HepG2 (cell line): Measurements from ENCODE around the gene NXN. TPM values are rescaled to one million over a fixed set of nuclear protein-coding genes. Genes with fewer than 3 reads are reported as not detected.
"Not testable (repeated sequence)": the region's sequence is repeated elsewhere in the genome, so short reads cannot be mapped to it uniquely, and the experiment has no call there.

Experiments used
- ATAC-seq: fragments of 200-7000 bp; cut with Tn5 transposase; 3 replicates; pipeline ENCODE4 v1.9.1; 2020; ENCODE audit warnings: mild to moderate bottlenecking, moderate library complexity
- BruUV-seq: library from RNA; stranded (reverse); fragments of 400-500 nt; replicated peaks from 2 replicates; lab custom pipeline; 2021; lab: Mats Ljungman, UMichigan
- CTCF ChIA-PET: fragments of 300-600 bp; formaldehyde crosslinking; extraction: SDS; loops from one replicate; lab custom pipeline; 2021; ENCODE audit warnings: low total read pairs, inconsistent platforms, low intra/inter-chr PET ratio; lab: Yijun Ruan, JAX
- POLR2A ChIA-PET: fragments of 350-600 bp; sonication (Branson Sonifier 250); formaldehyde crosslinking; loops from one replicate; lab custom pipeline; 2020; ENCODE audit warnings: antibody characterized with exemption, inconsistent platforms; lab: Yijun Ruan, JAX
- DNase-seq: peaks from one replicate; pipeline ENCODE4 v3.0.0-alpha.2; 2015; ENCODE audit warnings: low spot score
- FAIRE-seq: peaks from 3 replicates; lab custom pipeline; 2011; peaks lifted over from hg19 to GRCh38; lab: Jason Lieb, UNC
- H2AFZ ChIP-seq: one replicate; pipeline ENCODE4 v1.6.1; 2011; ENCODE audit warnings: low read length, inconsistent platforms
- H3K27ac ChIP-seq: fragments of 300-600 bp; 3 replicates; pipeline ENCODE4 v1.8.0; 2011; ENCODE audit warnings: mixed run types, mild to moderate bottlenecking, mixed read lengths, low read length, inconsistent platforms; ENCODE audit not compliant: insufficient read depth; ENCODE audit errors: extremely low read length
- H3K27me3 ChIP-seq, 2 experiments: fragments of 200-600 bp in 1 of 2; 2 replicates in 1 of 2; 3 replicates in 1 of 2; pipeline versions ENCODE4 v1.6.0 to v1.8.0; 2011; ENCODE audit warnings: low read length in 2 of 2, mild to moderate bottlenecking in 2 of 2, moderate library complexity in 2 of 2, inconsistent platforms in 1 of 2; ENCODE audit not compliant: insufficient read depth in 2 of 2, control insufficient read depth in 1 of 2
- H3K36me3 ChIP-seq, 2 experiments: fragments of 200-600 bp in 1 of 2; replicated peaks in 1 of 2; 2 replicates in 1 of 2; 3 replicates in 1 of 2; pipeline versions ENCODE4 v1.5.1 to v1.8.0; 2011; ENCODE audit warnings: low read length in 2 of 2, inconsistent platforms in 1 of 2; ENCODE audit not compliant: insufficient read depth in 2 of 2, control insufficient read depth in 1 of 2
- H3K4me1 ChIP-seq: 2 replicates; pipeline ENCODE4 v1.5.1; 2012; ENCODE audit warnings: low read length, inconsistent platforms; ENCODE audit not compliant: insufficient read depth
- H3K4me2 ChIP-seq: 2 replicates; pipeline ENCODE4 v1.6.0; 2011; ENCODE audit warnings: low read depth, low read length, inconsistent platforms
- H3K4me3 ChIP-seq, 3 experiments: fragments of 200-600 bp in 1 of 3; sonication (generic), shearing (Covaris generic) in 1 of 3; replicated peaks in 1 of 3; 2 replicates each; pipeline ENCODE4 v1.5.1; 2011 to 2016; ENCODE audit warnings: low read length in 3 of 3, inconsistent platforms in 2 of 3, low read depth in 2 of 3, mild to moderate bottlenecking in 2 of 3, control low read depth in 1 of 3, mixed read lengths in 1 of 3; ENCODE audit not compliant: insufficient read depth in 1 of 3
- H3K79me2 ChIP-seq: one replicate; pipeline ENCODE4 v1.6.1; 2011; ENCODE audit warnings: low read length, inconsistent platforms; ENCODE audit not compliant: insufficient read depth
- H3K9ac ChIP-seq: 2 replicates; pipeline ENCODE4 v1.6.0; 2011; ENCODE audit warnings: mild to moderate bottlenecking, low read depth, low read length, inconsistent platforms; ENCODE audit not compliant: insufficient read depth
- H3K9me3 ChIP-seq: 2 replicates; pipeline ENCODE4 v1.5.1; 2012; ENCODE audit warnings: mild to moderate bottlenecking, low read length
- H4K20me1 ChIP-seq: 2 replicates; pipeline ENCODE4 v1.6.0; 2011; ENCODE audit warnings: inconsistent platforms, mild to moderate bottlenecking, low read length, moderate library complexity; ENCODE audit not compliant: insufficient read depth
- JUN ChIP-seq: sonication (generic); formaldehyde crosslinking; IDR thresholded peaks from 2 replicates; pipeline ENCODE4 v1.4.0; 2020; ENCODE audit warnings: mild to moderate bottlenecking, missing genetic modification reagents
- LCORL ChIP-seq, 2 experiments: fragments of 450-650 bp in 1 of 2; sonication (generic) in 1 of 2; formaldehyde crosslinking in 1 of 2; IDR thresholded peaks; 2 replicates each; pipeline versions ENCODE4 v1.5.0 to v1.6.1; 2017 to 2020; ENCODE audit warnings: antibody characterized with exemption in 1 of 2, missing genetic modification reagents in 1 of 2
- MAFF ChIP-seq: IDR thresholded peaks from 2 replicates; pipeline ENCODE4 v1.6.1; 2011; ENCODE audit warnings: low read depth, low read length, improper control_type of control experiment
- MAFK ChIP-seq, 2 experiments: IDR thresholded peaks in 1 of 2; conservative IDR thresholded peaks in 1 of 2; 2 replicates each; pipeline ENCODE4 v1.6.1; 2011; ENCODE audit warnings: improper control_type of control experiment in 2 of 2, low read length in 2 of 2
- TAF1 ChIP-seq: sonication (generic); formaldehyde crosslinking; IDR thresholded peaks from 2 replicates; pipeline ENCODE4 v1.4.0; 2020; ENCODE audit warnings: missing genetic modification reagents
- ZFP37 ChIP-seq: sonication (generic); formaldehyde crosslinking; IDR thresholded peaks from 2 replicates; pipeline ENCODE4 v1.4.0; 2020; ENCODE audit warnings: missing genetic modification reagents, borderline replicate concordance
- ZNF253 ChIP-seq: sonication (generic); formaldehyde crosslinking; IDR thresholded peaks from 2 replicates; pipeline ENCODE4 v1.8.0; 2022; ENCODE audit warnings: mild to moderate bottlenecking, missing genetic modification reagents, borderline replicate concordance
- WGBS: methylation state at CpG from one replicate; pipeline ENCODE4 v1.1.6; 2017; ENCODE audit warnings: low lambda C conversion rate; 5-methylcytosine and 5-hydroxymethylcytosine counted together
- in situ Hi-C: cut with HindIII; loops from 2 replicates; pipeline ENCODE4 v1.10.0; 2017; ENCODE audit warnings: low pct_unique_long_range_greater_than_20kb; ENCODE audit not compliant: extremely low pct_ligation_motif_present
- intact Hi-C: fragments of 100-400 bp; cut with micrococcal nuclease; formaldehyde crosslinking; loops from one replicate; pipeline ENCODE4 v1.10.0; 2022; ENCODE audit not compliant: unreplicated experiment
- polyA plus RNA-seq, 8 experiments: library from polyadenylated mRNA; depleted of rRNA in 3 of 8; stranded (reverse) in 7 of 8; unstranded in 1 of 8; fragments of >200 nt; fragmentation: Illumina TruSeq in 4 of 8; extraction: Trizol in 4 of 8; gene quantifications; 2 replicates each; pipeline versions ENCODE4 v1.2.1 to v1.2.3, GENCODE V29; 2011 to 2016; ENCODE audit warnings: low read depth in 4 of 8, missing spikeins in 1 of 8, mixed read lengths in 1 of 8; ENCODE audit not compliant: insufficient read depth in 1 of 8
- total RNA-seq, 5 experiments: library from RNA; depleted of rRNA; stranded (reverse); fragments of >200 nt; fragmentation: Illumina TruSeq; extraction: Trizol; gene quantifications; 2 replicates each; pipeline ENCODE4 v1.2.3, GENCODE V29; 2016; ENCODE audit warnings: low read depth in 1 of 5
- TF ChIP-seq, protein P1 (sequence below): IDR thresholded peaks from 2 replicates; pipeline ENCODE4 v1.6.1; 2018; ENCODE audit warnings: missing genetic modification reagents, mild to moderate bottlenecking, missing compliant biosample characterization
- TF ChIP-seq, protein P2 (sequence below): sonication (generic); formaldehyde crosslinking; IDR thresholded peaks from 2 replicates; pipeline ENCODE4 v1.8.0; 2022; ENCODE audit warnings: mild to moderate bottlenecking, missing genetic modification reagents

Gene NXN
- total and polyA plus RNA-seq, 2 of the 13 experiments (the other 11 are each of a cell fraction or from before 2014, with no cell fraction given), result 22.2 to 24.3 TPM

DNA sequence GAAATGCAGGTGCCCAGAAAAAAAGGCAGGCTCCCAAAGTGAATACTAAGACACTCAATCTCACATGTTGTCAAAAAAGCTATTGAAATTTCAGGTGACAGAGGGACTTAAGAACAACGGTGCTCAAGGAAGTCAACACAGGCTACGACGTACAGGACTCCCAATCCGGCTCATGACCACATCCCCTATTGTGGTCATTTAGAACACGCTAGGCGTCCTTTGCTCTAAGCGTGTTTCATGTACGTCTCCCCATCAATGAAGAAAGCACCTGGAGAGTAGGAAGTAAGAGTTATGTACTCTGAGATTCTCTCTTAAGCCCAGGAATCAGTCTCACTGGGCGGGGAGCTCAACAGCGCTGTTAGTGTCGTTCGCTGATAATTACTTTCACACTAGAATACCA, 103.3 kb downstream of the NXN start (continued):
- TF ChIP-seq LCORL (IDR thresholded peaks at IDR 0.05) (no peak), LCORL (CRISPR knock-in tag; IDR thresholded peaks at IDR 0.05) (no peak), ZNF253 (CRISPR knock-in tag) (no peak), TAF1 (no peak)
- TF ChIP-seq, protein P1, sequence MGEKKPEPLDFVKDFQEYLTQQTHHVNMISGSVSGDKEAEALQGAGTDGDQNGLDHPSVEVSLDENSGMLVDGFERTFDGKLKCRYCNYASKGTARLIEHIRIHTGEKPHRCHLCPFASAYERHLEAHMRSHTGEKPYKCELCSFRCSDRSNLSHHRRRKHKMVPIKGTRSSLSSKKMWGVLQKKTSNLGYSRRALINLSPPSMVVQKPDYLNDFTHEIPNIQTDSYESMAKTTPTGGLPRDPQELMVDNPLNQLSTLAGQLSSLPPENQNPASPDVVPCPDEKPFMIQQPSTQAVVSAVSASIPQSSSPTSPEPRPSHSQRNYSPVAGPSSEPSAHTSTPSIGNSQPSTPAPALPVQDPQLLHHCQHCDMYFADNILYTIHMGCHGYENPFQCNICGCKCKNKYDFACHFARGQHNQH (CRISPR knock-in tag), result no peak

DNA sequence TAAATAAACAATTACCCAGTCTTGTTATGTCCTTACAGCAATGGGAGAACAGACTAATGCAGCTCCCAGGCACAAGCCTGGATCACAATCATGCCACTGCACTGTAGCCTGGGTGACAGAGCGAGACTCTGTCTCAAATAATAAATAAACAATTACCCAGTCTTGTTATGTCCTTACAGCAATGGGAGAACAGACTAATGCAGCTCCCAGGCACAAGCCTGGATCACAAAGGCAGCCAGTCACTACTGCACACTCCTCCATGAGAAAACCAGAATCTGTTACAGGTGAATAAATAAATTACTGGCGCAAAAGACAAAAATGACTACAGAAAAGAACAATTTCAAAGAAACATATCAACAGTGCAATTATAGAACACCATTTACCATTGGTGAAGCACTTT, 105.0 kb downstream of the NXN start:
- H3K4me2 ChIP-seq, BruUV-seq, H2AFZ ChIP-seq, H3K27me3 ChIP-seq, H3K4me3 ChIP-seq, H3K4me1 ChIP-seq, ATAC-seq, in situ Hi-C loops, H3K79me2 ChIP-seq, DNase-seq, FAIRE-seq, H3K36me3 ChIP-seq, H3K9me3 ChIP-seq, H4K20me1 ChIP-seq, H3K9ac ChIP-seq, intact Hi-C loops, POLR2A ChIA-PET, CTCF ChIA-PET, H3K27ac ChIP-seq: not testable (repeated sequence)
- WGBS, result 95% methylated on average over 2 of the region's 2 CpGs

DNA sequence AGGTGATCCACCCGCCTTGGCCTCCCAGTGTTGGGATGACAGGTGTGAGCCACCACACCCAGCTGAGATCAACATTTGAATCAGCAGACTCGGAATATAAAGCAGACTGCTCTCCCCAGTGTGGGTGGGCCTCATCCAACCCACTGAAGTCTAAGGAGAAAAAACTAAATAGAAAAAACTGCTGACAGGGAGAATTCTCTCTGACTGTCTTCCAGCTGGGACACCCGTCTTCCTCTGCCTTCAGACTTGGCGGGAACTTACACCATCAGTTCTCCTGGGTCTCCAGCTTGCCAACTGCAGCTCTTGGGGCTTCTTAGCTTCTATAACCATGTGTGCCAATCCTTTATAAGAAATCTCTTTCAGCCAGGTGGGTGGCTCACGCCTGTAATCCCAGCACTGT, 106.7 kb downstream of the NXN start:
- no peak for FAIRE-seq
- TF ChIP-seq MAFK (conservative IDR thresholded peaks at IDR 0.05 in 1 of 2, IDR thresholded peaks at IDR 0.05 in 1 of 2; ENCODE audit: low read length in 2 of 2) (peak; percentile 84 to 91), ZFP37 (CRISPR knock-in tag) (no peak), MAFF (peak; percentile 77), JUN (no peak)
- TF ChIP-seq, protein P2, sequence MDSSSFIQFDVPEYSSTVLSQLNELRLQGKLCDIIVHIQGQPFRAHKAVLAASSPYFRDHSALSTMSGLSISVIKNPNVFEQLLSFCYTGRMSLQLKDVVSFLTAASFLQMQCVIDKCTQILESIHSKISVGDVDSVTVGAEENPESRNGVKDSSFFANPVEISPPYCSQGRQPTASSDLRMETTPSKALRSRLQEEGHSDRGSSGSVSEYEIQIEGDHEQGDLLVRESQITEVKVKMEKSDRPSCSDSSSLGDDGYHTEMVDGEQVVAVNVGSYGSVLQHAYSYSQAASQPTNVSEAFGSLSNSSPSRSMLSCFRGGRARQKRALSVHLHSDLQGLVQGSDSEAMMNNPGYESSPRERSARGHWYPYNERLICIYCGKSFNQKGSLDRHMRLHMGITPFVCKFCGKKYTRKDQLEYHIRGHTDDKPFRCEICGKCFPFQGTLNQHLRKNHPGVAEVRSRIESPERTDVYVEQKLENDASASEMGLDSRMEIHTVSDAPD (CRISPR knock-in tag), result no peak
- Histone ChIP-seq H3K4me1 (no peaks in the 10 kb centered on the region), H4K20me1 (no peaks in the 10 kb centered on the region), H3K9ac (no peak overlapping the region), H3K27me3 (no peaks in the 10 kb centered on the region), H3K27ac (no peak overlapping the region), H2AFZ (no peak overlapping the region), H3K9me3 (no peaks in the 10 kb centered on the region), H3K79me2 (no peaks in the 10 kb centered on the region), H3K4me3 (no peak overlapping the region), H3K4me2 (no peak overlapping the region), H3K36me3 (peaks cover 0 to 3% of the 10 kb centered on the region in 2 experiments; a peak in 1 of 5 replicates)
- intact Hi-C loops, result no loop called here
- in situ Hi-C loops, result no loop called here
- 98% methylated on average over 5 of the region's 5 CpGs for WGBS
- no TSS peak for BruUV-seq
- ATAC-seq, result no peak
- no peak for DNase-seq
- ChIA-PET CTCF (no interaction called here), POLR2A (no interaction called here)
